ENCODE data around the gene NINJ1.

Gene NINJ1

DNA sequence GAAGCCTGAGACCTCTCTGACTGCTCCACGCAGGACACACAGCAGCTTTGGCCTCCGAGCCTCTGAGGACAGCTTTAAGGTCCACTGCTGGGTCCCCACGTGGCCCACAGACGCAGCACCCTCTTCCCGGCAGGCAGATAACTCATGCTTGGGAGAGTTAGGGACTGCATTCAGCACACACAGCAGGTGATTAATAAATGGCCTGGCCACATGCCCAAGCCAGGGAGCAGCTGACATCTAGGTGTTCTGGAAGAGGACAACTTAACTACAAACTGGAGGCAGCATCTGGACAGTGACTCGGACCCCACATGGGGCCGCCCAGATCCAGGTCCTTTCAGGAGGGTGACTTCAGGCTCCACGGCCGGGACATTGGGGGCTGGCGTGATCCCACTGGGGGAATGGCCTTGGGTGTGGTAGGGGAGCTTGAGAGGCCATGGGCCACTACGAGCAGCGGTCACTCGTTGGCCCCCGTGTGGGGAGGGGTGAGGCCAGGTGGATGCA lies 11.3 kb downstream of the NINJ1 start:
- H3K4me3 ChIP-seq (ENCODE audit: low read depth, low read length) = no peak overlapping the region
- TF ChIP-seq, protein P1, sequence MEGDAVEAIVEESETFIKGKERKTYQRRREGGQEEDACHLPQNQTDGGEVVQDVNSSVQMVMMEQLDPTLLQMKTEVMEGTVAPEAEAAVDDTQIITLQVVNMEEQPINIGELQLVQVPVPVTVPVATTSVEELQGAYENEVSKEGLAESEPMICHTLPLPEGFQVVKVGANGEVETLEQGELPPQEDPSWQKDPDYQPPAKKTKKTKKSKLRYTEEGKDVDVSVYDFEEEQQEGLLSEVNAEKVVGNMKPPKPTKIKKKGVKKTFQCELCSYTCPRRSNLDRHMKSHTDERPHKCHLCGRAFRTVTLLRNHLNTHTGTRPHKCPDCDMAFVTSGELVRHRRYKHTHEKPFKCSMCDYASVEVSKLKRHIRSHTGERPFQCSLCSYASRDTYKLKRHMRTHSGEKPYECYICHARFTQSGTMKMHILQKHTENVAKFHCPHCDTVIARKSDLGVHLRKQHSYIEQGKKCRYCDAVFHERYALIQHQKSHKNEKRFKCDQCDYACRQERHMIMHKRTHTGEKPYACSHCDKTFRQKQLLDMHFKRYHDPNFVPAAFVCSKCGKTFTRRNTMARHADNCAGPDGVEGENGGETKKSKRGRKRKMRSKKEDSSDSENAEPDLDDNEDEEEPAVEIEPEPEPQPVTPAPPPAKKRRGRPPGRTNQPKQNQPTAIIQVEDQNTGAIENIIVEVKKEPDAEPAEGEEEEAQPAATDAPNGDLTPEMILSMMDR (IDR thresholded peaks at IDR 0.05; ENCODE audit: borderline replicate concordance, insufficient read depth, low read depth, low read length) = no peak

DNA sequence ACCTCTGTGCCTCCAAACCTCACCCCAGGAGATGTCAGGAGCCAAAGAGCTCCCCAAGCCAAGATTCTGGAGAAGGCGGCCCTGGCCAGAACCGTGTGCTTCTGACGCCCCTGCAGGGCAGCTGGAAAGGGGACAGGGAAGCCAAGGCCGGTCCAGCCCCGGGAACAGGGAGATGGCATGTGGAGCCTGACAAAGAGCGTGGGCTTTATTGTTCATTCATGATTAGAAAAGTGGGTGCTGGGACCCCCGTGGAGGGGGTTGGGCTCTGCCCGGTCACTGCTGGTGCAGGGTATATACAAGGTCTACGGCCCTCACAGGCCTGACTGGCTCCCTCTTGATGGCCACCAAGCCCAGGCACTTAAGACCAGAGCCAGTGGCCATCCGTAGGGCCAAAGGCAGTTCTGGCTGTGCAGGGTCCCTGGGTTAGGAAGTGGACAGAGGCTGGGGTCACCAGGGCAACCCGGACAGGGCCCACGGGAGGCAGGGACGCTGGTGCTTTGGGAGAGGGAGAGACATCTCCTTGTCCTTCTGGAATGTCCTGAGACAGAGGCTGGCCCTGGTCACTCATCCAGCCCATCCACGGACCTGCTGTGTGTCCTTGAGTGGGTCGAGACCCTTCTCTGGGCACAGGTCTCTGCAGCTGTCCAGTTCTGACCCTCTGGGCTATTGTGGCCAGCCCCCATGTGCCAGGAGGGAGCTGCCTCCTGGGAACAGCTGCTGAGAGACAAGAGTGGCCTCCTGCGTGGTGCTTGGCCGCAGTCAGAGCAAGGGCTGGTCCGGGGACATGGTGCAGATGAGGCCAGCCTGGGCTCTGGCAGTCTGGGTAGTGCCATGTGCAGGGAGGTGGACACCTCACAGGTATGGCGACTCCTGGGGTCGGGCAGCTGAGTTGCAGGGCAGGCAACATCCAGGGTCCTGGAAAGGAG lies 12.5 kb downstream of the NINJ1 start:
- no peak overlapping the region for H3K4me3 ChIP-seq (ENCODE audit: low read depth, low read length)
- TF ChIP-seq, protein P1 (IDR thresholded peaks at IDR 0.05; ENCODE audit: borderline replicate concordance, insufficient read depth, low read depth, low read length) = no peak

GRCh38 chr9:93120846-93121315 lies 13.2 kb downstream of the NINJ1 start:
- H3K4me3 ChIP-seq (ENCODE audit: low read depth, low read length) = no peak overlapping the region
- TF ChIP-seq, protein P1 (IDR thresholded peaks at IDR 0.05; ENCODE audit: borderline replicate concordance, insufficient read depth, low read depth, low read length) = no peak

DNA sequence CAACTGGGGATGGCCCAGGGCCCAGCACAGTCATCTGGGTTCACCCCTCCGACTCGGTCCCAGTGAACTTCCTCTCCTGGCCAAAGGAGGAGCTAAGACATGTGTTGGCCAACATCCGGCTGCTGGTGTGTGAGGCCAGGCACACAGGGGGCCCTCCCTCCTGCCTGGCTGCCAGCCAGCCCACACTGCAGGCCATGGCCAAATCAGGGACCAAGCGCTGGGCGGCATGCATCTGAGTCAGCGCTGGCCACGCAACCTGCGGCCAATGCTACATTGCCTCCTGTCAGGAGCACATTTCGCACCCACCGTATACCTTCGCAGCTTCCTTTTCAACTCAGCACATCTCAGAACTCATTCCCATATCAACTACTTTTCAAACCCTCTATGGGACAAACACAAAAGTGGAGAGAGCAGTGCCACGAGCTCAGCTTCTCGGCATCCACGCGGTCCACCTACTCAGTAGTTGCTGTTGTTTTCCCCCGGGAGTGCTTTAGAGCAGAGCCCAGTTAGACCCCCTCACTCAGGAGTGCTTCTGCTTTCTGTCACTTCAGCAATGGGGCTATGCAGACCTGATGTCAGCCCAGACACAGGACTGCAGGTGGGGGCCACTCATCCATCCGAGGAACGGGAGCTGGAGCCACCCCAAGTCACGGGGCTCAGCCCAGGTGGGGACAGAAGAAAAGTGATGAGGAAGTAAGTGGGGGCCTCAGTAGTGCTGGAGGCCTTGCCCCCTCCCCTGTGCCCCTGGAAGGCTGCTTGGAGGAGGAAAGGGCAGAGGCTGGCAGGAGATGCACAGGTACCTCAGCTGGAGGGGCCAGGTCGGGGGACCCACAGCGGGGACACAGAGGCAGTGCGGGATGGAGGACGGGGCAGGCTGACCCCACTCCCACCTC lies 13.9 kb downstream of the NINJ1 start:
- TF ChIP-seq, protein P1 (IDR thresholded peaks at IDR 0.05; ENCODE audit: borderline replicate concordance, insufficient read depth, low read depth, low read length) = peak; percentile 64; the same call in 1 of the 2 replicates
- H3K4me3 ChIP-seq (ENCODE audit: low read depth, low read length) = no peak overlapping the region

DNA sequence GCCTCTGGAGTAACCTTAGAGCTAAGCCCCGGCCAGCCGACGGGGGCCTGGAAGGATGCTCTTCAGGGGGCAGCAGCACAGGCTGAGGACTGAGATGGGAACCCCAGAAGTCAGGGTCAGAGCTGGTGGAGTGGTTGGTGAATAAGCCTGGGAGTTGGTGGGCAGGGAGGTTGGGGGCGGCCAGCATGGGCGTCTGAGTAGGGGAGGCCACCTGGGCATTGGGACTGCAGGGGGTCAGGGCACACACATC lies 14.4 kb downstream of the NINJ1 start:
- no peak overlapping the region for H3K4me3 ChIP-seq (ENCODE audit: low read depth, low read length)
- TF ChIP-seq, protein P1 (IDR thresholded peaks at IDR 0.05; ENCODE audit: borderline replicate concordance, insufficient read depth, low read depth, low read length) = no peak

GRCh38 chr9:93118863-93119702 lies 15.0 kb downstream of the NINJ1 start:
- H3K4me3 ChIP-seq (ENCODE audit: low read depth, low read length) = no peak overlapping the region
- TF ChIP-seq, protein P1 (IDR thresholded peaks at IDR 0.05; ENCODE audit: borderline replicate concordance, insufficient read depth, low read depth, low read length) = no peak
